Panc1 (cell line): Measurements from ENCODE around the gene HFE. TPM values are rescaled to one million over a fixed set of nuclear protein-coding genes. Genes with fewer than 3 reads are reported as not detected.
"Not testable (repeated sequence)": the region's sequence is repeated elsewhere in the genome, so short reads cannot be mapped to it uniquely, and the experiment has no call there.

ENCODE experiments used
- ATAC-seq: fragments of 200-7000 bp; cut with Tn5 transposase; 2 replicates; pipeline ENCODE4 v1.9.1; 2020; ENCODE audit warnings: mild to moderate bottlenecking, moderate library complexity
- BruUV-seq: library from RNA; stranded (reverse); fragments of 400-500 nt; replicated peaks from 2 replicates; lab custom pipeline; 2021; lab: Mats Ljungman, UMichigan
- CTCF ChIA-PET: fragments of 300-600 bp; sonication (Branson Sonifier 250); formaldehyde crosslinking; loops from one replicate; lab custom pipeline; 2022; ENCODE audit warnings: antibody characterized with exemption; lab: Charles Lee
- POLR2A ChIA-PET: fragments of 300-600 bp; sonication (Branson Sonifier 250); formaldehyde crosslinking; loops from one replicate; lab custom pipeline; 2022; ENCODE audit warnings: antibody characterized with exemption; lab: Charles Lee
- DNase-seq: peaks from one replicate; pipeline ENCODE4 v3.0.0-alpha.2; 2010; ENCODE audit warnings: low read depth, low spot score
- H3K27ac ChIP-seq: 2 replicates; pipeline ENCODE4 v1.5.1; 2011; ENCODE audit warnings: mild to moderate bottlenecking, low read length, inconsistent platforms
- H3K27me3 ChIP-seq: fragments of 200-500 bp; sonication (Bioruptor generic); 2 replicates; pipeline ENCODE4 v1.6.0; 2014; ENCODE audit warnings: low read length, inconsistent platforms; ENCODE audit not compliant: control insufficient read depth, insufficient read depth
- H3K36me3 ChIP-seq: fragments of 200-500 bp; sonication (Bioruptor generic); 2 replicates; pipeline ENCODE4 v1.5.1; 2014; ENCODE audit warnings: inconsistent platforms, mild to moderate bottlenecking, low read length, moderate library complexity; ENCODE audit not compliant: control insufficient read depth, insufficient read depth
- H3K4me1 ChIP-seq: 2 replicates; pipeline ENCODE4 v1.5.1; 2011; ENCODE audit warnings: inconsistent platforms, mild to moderate bottlenecking, low read length, moderate library complexity; ENCODE audit not compliant: control insufficient read depth, insufficient read depth
- H3K4me3 ChIP-seq, 2 experiments: 2 replicates each; pipeline ENCODE4 v1.5.1; 2011 to 2012; ENCODE audit warnings: low read depth in 2 of 2, low read length in 2 of 2, mild to moderate bottlenecking in 2 of 2, inconsistent platforms in 1 of 2, moderate library complexity in 1 of 2
- H3K9me3 ChIP-seq: fragments of 200-500 bp; sonication (Bioruptor generic); 2 replicates; pipeline ENCODE4 v1.5.1; 2014; ENCODE audit warnings: low read depth, mild to moderate bottlenecking, inconsistent platforms, low read length, moderate library complexity; ENCODE audit not compliant: control insufficient read depth, insufficient read depth
- POLR2AphosphoS5 ChIP-seq: IDR thresholded peaks from 2 replicates; pipeline ENCODE4 v1.6.1; 2012; ENCODE audit warnings: mild to moderate bottlenecking, low read depth, low read length, moderate library complexity
- SIN3A ChIP-seq: IDR thresholded peaks from 2 replicates; pipeline ENCODE4 v1.6.1; 2012; ENCODE audit warnings: low read depth, mild to moderate bottlenecking, low read length, moderate library complexity, borderline replicate concordance; ENCODE audit not compliant: insufficient read depth
- TCF7L2 ChIP-seq: IDR thresholded peaks from 2 replicates; pipeline ENCODE4 v1.6.1; 2011; ENCODE audit warnings: mild to moderate bottlenecking, low read depth, low read length, inconsistent platforms
- in situ Hi-C: cut with HindIII; loops from 2 replicates; pipeline ENCODE4 v1.10.0; 2016; ENCODE audit warnings: low sequenced_read_pairs, low pct_unique_long_range_greater_than_20kb
- intact Hi-C: fragments of 100-400 bp; cut with micrococcal nuclease; formaldehyde crosslinking; loops from one replicate; pipeline ENCODE4 v1.10.0; 2022; ENCODE audit not compliant: unreplicated experiment
- total RNA-seq: library from RNA; stranded (reverse); gene quantifications from one replicate; pipeline ENCODE4 v1.2.1, GENCODE V29; 2021; ENCODE audit not compliant: unreplicated experiment
- TF ChIP-seq, protein P1 (sequence below), 2 experiments: IDR thresholded peaks; 2 replicates each; pipeline ENCODE4 v1.6.1; 2011 to 2012; ENCODE audit warnings: low read depth in 2 of 2, control low read depth in 1 of 2, low read length in 1 of 2, mild to moderate bottlenecking in 1 of 2, moderate library complexity in 1 of 2; ENCODE audit not compliant: insufficient read depth in 1 of 2
- TF ChIP-seq, protein P2 (sequence below): fragments of 450-650 bp; IDR thresholded peaks from 2 replicates; pipeline ENCODE4 v1.5.1; 2017; ENCODE audit warnings: mild to moderate bottlenecking

The HFE gene
- total RNA-seq, 1 experiment from 2014 or later = 12.1 TPM

DNA sequence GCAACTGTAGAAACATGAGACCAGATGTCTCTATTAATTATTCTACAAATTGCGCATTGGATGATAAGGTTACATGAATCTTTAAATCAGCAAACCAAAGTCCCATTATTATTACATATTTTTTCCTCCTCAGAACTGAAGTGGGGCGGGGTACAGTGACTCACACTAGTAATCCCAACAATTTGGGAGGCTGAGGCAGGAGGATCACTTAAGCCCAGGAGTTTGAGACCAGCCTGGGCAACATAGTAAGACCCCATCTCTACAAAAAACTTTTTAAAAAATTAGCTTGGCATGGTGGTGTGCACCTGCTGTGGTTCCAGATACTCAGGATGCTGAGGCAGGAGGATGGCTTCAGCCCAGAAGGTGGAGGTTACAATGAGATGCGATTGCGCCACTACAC, 29.0 kb downstream of the HFE start:
- in situ Hi-C loops (no loop called here), intact Hi-C loops (no loop called here)
- no peak for TF ChIP-seq POLR2AphosphoS5
- TF ChIP-seq, protein P1, sequence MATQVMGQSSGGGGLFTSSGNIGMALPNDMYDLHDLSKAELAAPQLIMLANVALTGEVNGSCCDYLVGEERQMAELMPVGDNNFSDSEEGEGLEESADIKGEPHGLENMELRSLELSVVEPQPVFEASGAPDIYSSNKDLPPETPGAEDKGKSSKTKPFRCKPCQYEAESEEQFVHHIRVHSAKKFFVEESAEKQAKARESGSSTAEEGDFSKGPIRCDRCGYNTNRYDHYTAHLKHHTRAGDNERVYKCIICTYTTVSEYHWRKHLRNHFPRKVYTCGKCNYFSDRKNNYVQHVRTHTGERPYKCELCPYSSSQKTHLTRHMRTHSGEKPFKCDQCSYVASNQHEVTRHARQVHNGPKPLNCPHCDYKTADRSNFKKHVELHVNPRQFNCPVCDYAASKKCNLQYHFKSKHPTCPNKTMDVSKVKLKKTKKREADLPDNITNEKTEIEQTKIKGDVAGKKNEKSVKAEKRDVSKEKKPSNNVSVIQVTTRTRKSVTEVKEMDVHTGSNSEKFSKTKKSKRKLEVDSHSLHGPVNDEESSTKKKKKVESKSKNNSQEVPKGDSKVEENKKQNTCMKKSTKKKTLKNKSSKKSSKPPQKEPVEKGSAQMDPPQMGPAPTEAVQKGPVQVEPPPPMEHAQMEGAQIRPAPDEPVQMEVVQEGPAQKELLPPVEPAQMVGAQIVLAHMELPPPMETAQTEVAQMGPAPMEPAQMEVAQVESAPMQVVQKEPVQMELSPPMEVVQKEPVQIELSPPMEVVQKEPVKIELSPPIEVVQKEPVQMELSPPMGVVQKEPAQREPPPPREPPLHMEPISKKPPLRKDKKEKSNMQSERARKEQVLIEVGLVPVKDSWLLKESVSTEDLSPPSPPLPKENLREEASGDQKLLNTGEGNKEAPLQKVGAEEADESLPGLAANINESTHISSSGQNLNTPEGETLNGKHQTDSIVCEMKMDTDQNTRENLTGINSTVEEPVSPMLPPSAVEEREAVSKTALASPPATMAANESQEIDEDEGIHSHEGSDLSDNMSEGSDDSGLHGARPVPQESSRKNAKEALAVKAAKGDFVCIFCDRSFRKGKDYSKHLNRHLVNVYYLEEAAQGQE (IDR thresholded peaks at IDR 0.05; ENCODE audit: insufficient read depth in 1 of 2, low read depth in 2 of 2, low read length in 1 of 2) = no peak
- BruUV-seq = no TSS peak
- peaks cover 30% of the 10 kb centered on the region for H3K4me1 ChIP-seq
- CTCF ChIA-PET = no interaction called here
- no peak overlapping the region for H3K4me3 ChIP-seq
- POLR2A ChIA-PET = interaction anchor here (1.0 kb wide), 1 partner anchor 61 kb away, joined by 3 read pairs; no protein-coding TSS in a partner anchor
- H3K27me3 ChIP-seq = no peaks in the 10 kb centered on the region
- no peaks in the 10 kb centered on the region for H3K9me3 ChIP-seq
- ATAC-seq = no peak
- DNase-seq = no peak
- no peaks in the 10 kb centered on the region for H3K36me3 ChIP-seq
- 0 out of 2 replicates have a peak overlapping the region, but pooled peaks have one; percentile 5 for H3K27ac ChIP-seq

DNA sequence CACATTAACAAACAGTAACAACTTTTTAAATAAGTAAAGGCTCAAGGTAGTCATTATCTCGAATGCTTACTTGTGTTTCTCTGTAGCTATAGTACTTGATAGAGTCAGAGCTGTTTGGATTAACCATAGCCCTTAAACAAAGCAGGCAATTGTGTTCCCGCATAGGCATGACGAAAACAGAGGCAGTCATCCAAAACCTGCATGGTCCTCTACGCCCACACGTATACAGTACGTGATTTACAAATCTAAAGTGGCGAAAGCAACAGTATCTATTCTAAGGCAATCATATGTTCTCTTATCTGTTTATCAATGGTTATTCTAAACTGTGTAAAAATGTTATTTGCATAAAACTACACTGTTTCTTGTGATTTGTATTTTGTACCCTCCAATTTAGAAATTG, 31.8 kb downstream of the HFE start:
- peak; percentile 62 for ATAC-seq
- Histone ChIP-seq H3K36me3 (no peaks in the 10 kb centered on the region), H3K4me3 (peak overlapping the region; percentile 11 to 17; a peak in 3 of 4 replicates), H3K9me3 (no peaks in the 10 kb centered on the region), H3K27me3 (no peaks in the 10 kb centered on the region), H3K4me1 (peaks cover 34% of the 10 kb centered on the region), H3K27ac (peak overlapping the region; percentile 100)
- intact Hi-C loops (no loop called here), in situ Hi-C loops (no loop called here)
- DNase-seq = no peak
- TF ChIP-seq TCF7L2 (no peak), POLR2AphosphoS5 (no peak), SIN3A (no peak)
- TF ChIP-seq, protein P1 (IDR thresholded peaks at IDR 0.05; ENCODE audit: insufficient read depth in 1 of 2, low read depth in 2 of 2, low read length in 1 of 2) = no peak
- TF ChIP-seq, protein P2, sequence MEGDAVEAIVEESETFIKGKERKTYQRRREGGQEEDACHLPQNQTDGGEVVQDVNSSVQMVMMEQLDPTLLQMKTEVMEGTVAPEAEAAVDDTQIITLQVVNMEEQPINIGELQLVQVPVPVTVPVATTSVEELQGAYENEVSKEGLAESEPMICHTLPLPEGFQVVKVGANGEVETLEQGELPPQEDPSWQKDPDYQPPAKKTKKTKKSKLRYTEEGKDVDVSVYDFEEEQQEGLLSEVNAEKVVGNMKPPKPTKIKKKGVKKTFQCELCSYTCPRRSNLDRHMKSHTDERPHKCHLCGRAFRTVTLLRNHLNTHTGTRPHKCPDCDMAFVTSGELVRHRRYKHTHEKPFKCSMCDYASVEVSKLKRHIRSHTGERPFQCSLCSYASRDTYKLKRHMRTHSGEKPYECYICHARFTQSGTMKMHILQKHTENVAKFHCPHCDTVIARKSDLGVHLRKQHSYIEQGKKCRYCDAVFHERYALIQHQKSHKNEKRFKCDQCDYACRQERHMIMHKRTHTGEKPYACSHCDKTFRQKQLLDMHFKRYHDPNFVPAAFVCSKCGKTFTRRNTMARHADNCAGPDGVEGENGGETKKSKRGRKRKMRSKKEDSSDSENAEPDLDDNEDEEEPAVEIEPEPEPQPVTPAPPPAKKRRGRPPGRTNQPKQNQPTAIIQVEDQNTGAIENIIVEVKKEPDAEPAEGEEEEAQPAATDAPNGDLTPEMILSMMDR = no peak
- no TSS peak for BruUV-seq
- ChIA-PET CTCF (interaction anchor here (0.6 kb wide), 2 partner anchors 16 to 56 kb away, joined by 4 to 6 read pairs; no protein-coding TSS in a partner anchor), POLR2A (interaction anchor here (1.1 to 1.5 kb wide), 3 partner anchors 37 to 92 kb away, joined by 4 to 6 read pairs (median 6); a partner anchor contains a TSS)

DNA sequence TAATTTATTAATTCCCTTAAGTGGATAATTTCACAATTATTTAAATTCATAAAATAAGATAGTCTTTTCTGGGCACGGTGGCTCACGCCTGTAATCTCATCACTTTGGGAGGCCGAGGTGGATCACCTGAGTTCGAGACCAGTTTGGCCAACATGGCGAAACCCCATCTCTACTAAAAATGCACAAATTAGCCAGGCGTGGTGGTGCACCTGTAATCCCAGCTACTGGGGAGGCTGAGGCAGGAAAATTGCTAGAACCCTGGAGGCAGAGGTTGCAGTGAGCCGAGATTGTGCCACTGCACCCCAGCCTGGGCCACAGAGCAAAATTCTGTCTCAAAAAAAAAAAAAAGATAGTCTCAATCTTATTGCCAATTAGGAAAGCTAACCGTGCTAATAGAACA, 32.9 kb downstream of the HFE start:
- H3K27ac ChIP-seq = peak overlapping the region; percentile 100
- peaks cover 34% of the 10 kb centered on the region for H3K4me1 ChIP-seq
- intact Hi-C loops = loop anchor here (5.0 kb wide), 1 partner anchor 1772 kb away; a partner anchor contains a TSS
- DNase-seq, ATAC-seq, CTCF ChIA-PET, BruUV-seq, H3K36me3 ChIP-seq, H3K4me3 ChIP-seq, H3K9me3 ChIP-seq, H3K27me3 ChIP-seq, in situ Hi-C loops: not testable (repeated sequence)
- POLR2A ChIA-PET = interaction anchor here (0.6 to 1.5 kb wide), 4 partner anchors 15 to 93 kb away, joined by 4 to 9 read pairs (median 6); a partner anchor contains a TSS
